ENCODE results near the gene SNW1.
"Not testable (repeated sequence)": the region's sequence is repeated elsewhere in the genome, so short reads cannot be mapped to it uniquely, and the experiment has no call there.

SNW1 gene

DNA sequence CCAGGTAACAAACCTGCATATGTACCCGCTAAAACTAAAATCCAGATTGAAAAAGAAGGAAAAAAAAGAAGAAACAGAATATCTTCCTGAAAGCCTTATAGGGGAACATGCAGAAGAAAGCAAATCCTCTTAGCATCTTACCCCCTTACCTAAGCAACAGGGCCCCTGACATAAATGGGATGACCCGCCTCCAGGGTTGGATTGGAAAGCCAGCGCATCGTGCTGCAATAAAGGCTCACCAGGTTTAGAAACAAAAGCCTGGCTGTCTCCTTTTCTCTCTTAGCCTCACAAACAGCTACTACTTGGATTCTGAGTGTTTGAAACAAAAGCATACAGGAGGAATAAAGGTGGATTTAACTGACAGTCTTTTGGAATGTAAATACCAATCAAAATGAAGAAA is 25.2 kb upstream of the SNW1 start:
- no peak for DNase-seq (ENCODE audit: extremely low spot score)
- POLR2A ChIA-PET, result interaction anchor here (1.5 kb wide), 1 partner anchor 24 kb away, joined by 5 read pairs; no protein-coding TSS in a partner anchor
- CTCF ChIA-PET, result interaction anchor here (0.8 kb wide), 1 partner anchor 11 kb away, joined by 3 read pairs; no protein-coding TSS in a partner anchor
- TF ChIP-seq L3MBTL2 (conservative IDR thresholded peaks at IDR 0.05) (no peak), FOXA1 (IDR thresholded peaks at IDR 0.05) (no peak), FOXK2 (IDR thresholded peaks at IDR 0.05) (no peak), FOXM1 (IDR thresholded peaks at IDR 0.05; ENCODE audit: borderline replicate concordance) (no peak), ELF4 (IDR thresholded peaks at IDR 0.05) (no peak), ARNT (IDR thresholded peaks at IDR 0.05) (no peak), NFRKB (IDR thresholded peaks at IDR 0.05) (no peak), HDGF (IDR thresholded peaks at IDR 0.05; ENCODE audit: borderline replicate concordance) (no peak), LEF1 (IDR thresholded peaks at IDR 0.05; ENCODE audit: borderline replicate concordance) (no peak), BHLHE40 (IDR thresholded peaks at IDR 0.05; ENCODE audit: borderline replicate concordance) (no peak), ZNF384 (IDR thresholded peaks at IDR 0.05) (no peak), SP1 (IDR thresholded peaks at IDR 0.05) (no peak), SUZ12 (IDR thresholded peaks at IDR 0.05) (no peak), CTBP1 (IDR thresholded peaks at IDR 0.05; ENCODE audit: borderline replicate concordance) (no peak), TARDBP (IDR thresholded peaks at IDR 0.05) (no peak)
- TF ChIP-seq, protein P1, sequence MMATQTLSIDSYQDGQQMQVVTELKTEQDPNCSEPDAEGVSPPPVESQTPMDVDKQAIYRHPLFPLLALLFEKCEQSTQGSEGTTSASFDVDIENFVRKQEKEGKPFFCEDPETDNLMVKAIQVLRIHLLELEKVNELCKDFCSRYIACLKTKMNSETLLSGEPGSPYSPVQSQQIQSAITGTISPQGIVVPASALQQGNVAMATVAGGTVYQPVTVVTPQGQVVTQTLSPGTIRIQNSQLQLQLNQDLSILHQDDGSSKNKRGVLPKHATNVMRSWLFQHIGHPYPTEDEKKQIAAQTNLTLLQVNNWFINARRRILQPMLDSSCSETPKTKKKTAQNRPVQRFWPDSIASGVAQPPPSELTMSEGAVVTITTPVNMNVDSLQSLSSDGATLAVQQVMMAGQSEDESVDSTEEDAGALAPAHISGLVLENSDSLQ (IDR thresholded peaks at IDR 0.05), result no peak

DNA sequence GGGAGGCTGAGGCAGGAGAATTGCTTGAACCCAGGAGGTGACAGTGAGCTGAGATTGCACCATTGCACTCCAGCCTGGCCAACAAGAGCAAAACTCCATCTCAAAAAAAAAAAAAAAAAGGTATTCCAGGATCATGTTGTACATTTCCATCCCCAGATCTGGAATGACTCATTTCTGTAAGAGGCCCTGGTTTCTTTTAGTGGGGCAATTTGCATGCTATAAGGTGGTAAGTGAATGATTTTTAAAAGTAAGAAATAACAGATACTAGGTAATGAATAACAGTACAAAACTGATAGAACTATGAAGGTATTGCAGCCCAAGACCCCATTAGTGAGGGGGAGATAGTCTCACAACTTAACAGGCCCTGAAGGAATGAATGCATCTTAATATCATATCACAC is 21.2 kb upstream of the SNW1 start:
- TF ChIP-seq CTBP1 (IDR thresholded peaks at IDR 0.05; ENCODE audit: borderline replicate concordance), result no peak
- no peak for TF ChIP-seq SP1 (IDR thresholded peaks at IDR 0.05)
- TF ChIP-seq ARNT (IDR thresholded peaks at IDR 0.05), result no peak
- TF ChIP-seq SUZ12 (IDR thresholded peaks at IDR 0.05), result no peak
- TF ChIP-seq ZNF384 (IDR thresholded peaks at IDR 0.05), result no peak
- TF ChIP-seq L3MBTL2 (conservative IDR thresholded peaks at IDR 0.05), result no peak
- TF ChIP-seq FOXM1 (IDR thresholded peaks at IDR 0.05; ENCODE audit: borderline replicate concordance), result no peak
- TF ChIP-seq ELF4 (IDR thresholded peaks at IDR 0.05), result no peak
- no peak for TF ChIP-seq FOXK2 (IDR thresholded peaks at IDR 0.05)
- TF ChIP-seq HDGF (IDR thresholded peaks at IDR 0.05; ENCODE audit: borderline replicate concordance), result no peak
- no peak for TF ChIP-seq LEF1 (IDR thresholded peaks at IDR 0.05; ENCODE audit: borderline replicate concordance)
- DNase-seq (ENCODE audit: extremely low spot score), result no peak
- POLR2A ChIA-PET, result interaction anchor here (0.6 kb wide), 1 partner anchor 55 kb away, joined by 3 read pairs; no protein-coding TSS in a partner anchor
- CTCF ChIA-PET, result no interaction called here

DNA sequence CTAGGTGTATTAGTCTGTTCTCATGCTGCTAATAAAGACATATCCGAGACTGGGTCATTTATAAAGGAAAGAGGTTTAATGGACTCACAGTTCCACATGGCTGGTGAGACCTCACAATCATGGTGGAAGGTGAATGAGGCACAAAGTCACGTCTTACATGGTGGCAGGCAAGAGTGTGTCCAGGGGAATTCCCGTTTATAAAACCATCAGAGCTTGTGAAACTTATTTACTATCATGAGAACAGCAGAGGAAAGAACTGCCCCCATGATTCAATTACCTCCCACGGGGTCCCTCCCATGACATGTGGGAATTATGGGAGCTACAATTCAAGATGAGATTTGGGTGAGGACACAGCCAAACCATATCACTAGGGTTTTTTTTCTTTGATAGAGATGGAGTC is 13.0 kb upstream of the SNW1 start:
- DNase-seq (ENCODE audit: extremely low spot score); CTCF ChIA-PET; POLR2A ChIA-PET: not testable (repeated sequence)

DNA sequence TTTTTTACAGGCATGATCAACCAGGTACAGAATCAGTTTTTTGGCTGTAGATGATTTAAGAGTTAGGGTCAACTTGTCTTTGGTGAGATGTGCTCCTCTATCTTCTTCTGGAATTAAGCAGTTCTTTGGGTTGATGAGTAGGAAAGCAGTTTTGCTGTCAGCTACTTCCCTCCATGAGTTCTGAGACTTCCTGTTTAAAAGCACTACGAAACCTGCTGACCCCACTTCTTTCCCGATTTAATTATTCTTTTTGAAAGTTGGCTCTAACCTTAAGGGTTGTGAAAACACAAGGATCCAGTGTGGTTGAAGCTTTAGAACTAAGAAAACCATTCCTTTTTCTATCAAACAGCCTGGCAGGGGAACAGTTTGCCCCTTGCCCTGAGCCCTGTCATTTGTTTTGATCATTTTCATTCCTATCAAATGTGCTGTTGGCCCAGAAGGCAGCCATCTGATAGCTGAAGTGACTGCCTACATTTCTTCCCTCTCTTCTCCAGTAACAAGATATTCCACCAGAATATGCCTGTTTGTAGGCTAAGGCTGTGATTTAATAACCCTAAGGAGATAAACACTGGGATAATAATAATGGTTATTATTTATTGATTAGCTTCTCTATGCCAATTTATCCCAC is 7.6 kb upstream of the SNW1 start:
- CTCF ChIA-PET; DNase-seq (ENCODE audit: extremely low spot score); POLR2A ChIA-PET: not testable (repeated sequence)

DNA sequence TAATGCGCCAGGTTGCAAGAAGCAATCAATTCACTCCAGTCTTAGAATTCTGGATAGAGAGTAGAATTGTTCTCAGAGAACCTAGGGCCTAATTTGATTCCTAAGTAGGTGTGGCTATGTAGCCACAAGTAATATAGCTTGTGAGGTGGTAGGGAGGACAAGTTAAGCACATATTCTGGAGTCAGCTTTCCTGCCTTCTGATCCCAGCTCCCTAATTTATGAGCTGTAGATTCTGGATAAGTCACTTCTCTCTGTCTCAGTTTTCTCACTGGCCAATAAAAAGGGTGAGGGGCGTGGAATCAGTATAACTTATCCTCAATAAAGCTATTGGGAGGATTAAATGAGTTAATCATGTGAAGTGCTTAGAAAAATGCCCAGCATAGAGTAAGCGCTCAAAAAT is 3.0 kb upstream of the SNW1 start:
- no peak for DNase-seq (ENCODE audit: extremely low spot score)
- ChIA-PET CTCF (no interaction called here), POLR2A (no interaction called here)
- TF ChIP-seq ELF4 (IDR thresholded peaks at IDR 0.05), result no peak
- TF ChIP-seq BHLHE40 (IDR thresholded peaks at IDR 0.05; ENCODE audit: borderline replicate concordance), result no peak
- TF ChIP-seq L3MBTL2 (conservative IDR thresholded peaks at IDR 0.05), result no peak
- TF ChIP-seq CTBP1 (IDR thresholded peaks at IDR 0.05; ENCODE audit: borderline replicate concordance), result no peak
- no peak for TF ChIP-seq LEF1 (IDR thresholded peaks at IDR 0.05; ENCODE audit: borderline replicate concordance)
- no peak for TF ChIP-seq TARDBP (IDR thresholded peaks at IDR 0.05)
- TF ChIP-seq SP1 (IDR thresholded peaks at IDR 0.05), result no peak
- no peak for TF ChIP-seq FOXK2 (IDR thresholded peaks at IDR 0.05)
- TF ChIP-seq FOXA1 (IDR thresholded peaks at IDR 0.05), result no peak
- no peak for TF ChIP-seq SUZ12 (IDR thresholded peaks at IDR 0.05)
- TF ChIP-seq, protein P1 (IDR thresholded peaks at IDR 0.05), result no peak
- no peak for TF ChIP-seq ARNT (IDR thresholded peaks at IDR 0.05)
- no peak for TF ChIP-seq ZNF384 (IDR thresholded peaks at IDR 0.05)
- TF ChIP-seq FOXM1 (IDR thresholded peaks at IDR 0.05; ENCODE audit: borderline replicate concordance), result no peak
- TF ChIP-seq HDGF (IDR thresholded peaks at IDR 0.05; ENCODE audit: borderline replicate concordance), result no peak
- TF ChIP-seq NFRKB (IDR thresholded peaks at IDR 0.05), result no peak

DNA sequence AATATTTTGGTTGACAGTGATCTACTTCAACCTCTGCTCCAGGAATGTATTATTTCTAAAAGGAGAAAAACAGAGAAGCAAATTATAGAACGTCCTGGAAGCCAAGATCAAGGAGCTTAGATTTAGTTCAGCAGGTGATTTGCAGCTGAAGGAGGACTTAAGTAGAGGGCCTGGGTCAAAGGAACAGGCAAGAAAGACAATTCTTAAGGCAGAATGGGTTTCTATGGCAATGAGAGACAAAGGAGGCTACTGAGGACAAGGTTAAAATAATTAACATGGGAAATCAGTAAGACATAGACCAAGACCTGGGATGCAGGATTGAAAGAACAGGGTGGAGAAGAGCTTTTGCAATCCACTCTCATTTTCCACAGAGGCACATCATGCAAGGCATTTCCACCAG is 2.4 kb upstream of the SNW1 start:
- TF ChIP-seq ZNF384 (IDR thresholded peaks at IDR 0.05), result no peak
- TF ChIP-seq, protein P1 (IDR thresholded peaks at IDR 0.05), result no peak
- no peak for TF ChIP-seq FOXK2 (IDR thresholded peaks at IDR 0.05)
- TF ChIP-seq ARNT (IDR thresholded peaks at IDR 0.05), result no peak
- no peak for TF ChIP-seq HDGF (IDR thresholded peaks at IDR 0.05; ENCODE audit: borderline replicate concordance)
- TF ChIP-seq SUZ12 (IDR thresholded peaks at IDR 0.05), result no peak
- TF ChIP-seq BHLHE40 (IDR thresholded peaks at IDR 0.05; ENCODE audit: borderline replicate concordance), result no peak
- TF ChIP-seq CTBP1 (IDR thresholded peaks at IDR 0.05; ENCODE audit: borderline replicate concordance), result no peak
- TF ChIP-seq SP1 (IDR thresholded peaks at IDR 0.05), result no peak
- TF ChIP-seq FOXA1 (IDR thresholded peaks at IDR 0.05), result no peak
- no peak for TF ChIP-seq LEF1 (IDR thresholded peaks at IDR 0.05; ENCODE audit: borderline replicate concordance)
- no peak for TF ChIP-seq NFRKB (IDR thresholded peaks at IDR 0.05)
- TF ChIP-seq TARDBP (IDR thresholded peaks at IDR 0.05), result no peak
- TF ChIP-seq ELF4 (IDR thresholded peaks at IDR 0.05), result no peak
- TF ChIP-seq FOXM1 (IDR thresholded peaks at IDR 0.05; ENCODE audit: borderline replicate concordance), result no peak
- TF ChIP-seq L3MBTL2 (conservative IDR thresholded peaks at IDR 0.05), result no peak
- no peak for DNase-seq (ENCODE audit: extremely low spot score)
- CTCF ChIA-PET, result no interaction called here
- POLR2A ChIA-PET, result no interaction called here
